HG03354 (cell line): ENCODE data around the gene CAP2.
"Not testable (repeated sequence)": the region's sequence is repeated elsewhere in the genome, so short reads cannot be mapped to it uniquely, and the experiment has no call there.

ENCODE experiments used
- ATAC-seq: cut with Tn5 transposase; IDR thresholded peaks from one replicate; pipeline ENCODE4 v1.9.1; 2021; ENCODE audit warnings: mild to moderate bottlenecking; ENCODE audit not compliant: unreplicated experiment, poor library complexity, severe bottlenecking

CAP2 gene

DNA sequence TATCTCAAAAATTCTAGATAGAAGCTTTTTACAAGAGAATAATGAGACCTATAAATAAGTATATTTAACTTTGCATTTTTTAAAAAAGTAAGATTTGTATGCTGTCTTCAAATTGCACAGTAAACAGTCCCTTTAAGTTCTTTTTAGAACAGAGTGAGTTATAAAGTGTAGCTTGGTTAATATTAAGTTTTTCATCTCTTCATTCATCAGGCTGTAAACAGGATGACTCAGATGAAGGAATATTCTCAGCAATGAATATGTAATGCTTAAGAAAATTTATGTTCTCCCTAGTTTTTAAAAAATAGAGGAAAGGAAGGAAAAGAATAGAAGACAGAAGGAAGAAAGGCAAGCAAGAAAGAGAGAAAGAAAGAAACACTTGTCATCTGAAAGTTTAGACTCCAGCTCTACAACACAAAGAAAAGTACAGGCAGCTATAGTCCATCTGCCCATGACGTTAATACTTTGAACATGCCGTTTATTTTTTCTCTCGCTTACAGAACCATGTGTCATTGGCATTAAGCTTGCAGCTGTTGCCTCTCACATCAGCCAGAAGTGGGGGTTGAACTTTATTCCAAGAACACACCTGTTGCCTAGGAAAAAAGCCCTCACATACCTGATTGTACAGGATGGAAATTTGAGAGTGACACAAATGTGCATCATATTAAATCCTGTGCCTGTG is 36.1 kb downstream of the CAP2 start:
- ATAC-seq: no peak

- no peak for ATAC-seq
These were observed 38.2 kb downstream of the CAP2 start for GRCh38 chr6:17431581-17431980.

DNA sequence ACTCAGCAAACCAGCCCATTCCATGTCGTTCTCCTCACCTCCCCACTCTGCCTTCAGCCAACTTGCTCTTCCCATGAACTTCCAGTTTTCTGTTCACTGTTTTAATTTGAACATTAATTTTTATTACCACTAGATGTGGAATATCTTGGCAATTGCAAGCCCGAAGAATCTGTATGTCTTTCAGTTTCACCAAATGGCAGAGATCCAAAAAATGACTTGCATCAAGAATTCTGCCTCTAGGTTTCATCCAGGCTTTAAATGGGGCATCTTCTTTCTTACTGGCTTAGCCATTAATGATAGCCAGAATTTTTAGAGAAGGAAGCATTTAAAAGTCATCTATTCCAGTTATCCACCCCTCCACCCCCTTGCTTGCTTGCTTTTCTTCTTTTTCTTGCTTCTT is 39.0 kb downstream of the CAP2 start:
- ATAC-seq: no peak

DNA sequence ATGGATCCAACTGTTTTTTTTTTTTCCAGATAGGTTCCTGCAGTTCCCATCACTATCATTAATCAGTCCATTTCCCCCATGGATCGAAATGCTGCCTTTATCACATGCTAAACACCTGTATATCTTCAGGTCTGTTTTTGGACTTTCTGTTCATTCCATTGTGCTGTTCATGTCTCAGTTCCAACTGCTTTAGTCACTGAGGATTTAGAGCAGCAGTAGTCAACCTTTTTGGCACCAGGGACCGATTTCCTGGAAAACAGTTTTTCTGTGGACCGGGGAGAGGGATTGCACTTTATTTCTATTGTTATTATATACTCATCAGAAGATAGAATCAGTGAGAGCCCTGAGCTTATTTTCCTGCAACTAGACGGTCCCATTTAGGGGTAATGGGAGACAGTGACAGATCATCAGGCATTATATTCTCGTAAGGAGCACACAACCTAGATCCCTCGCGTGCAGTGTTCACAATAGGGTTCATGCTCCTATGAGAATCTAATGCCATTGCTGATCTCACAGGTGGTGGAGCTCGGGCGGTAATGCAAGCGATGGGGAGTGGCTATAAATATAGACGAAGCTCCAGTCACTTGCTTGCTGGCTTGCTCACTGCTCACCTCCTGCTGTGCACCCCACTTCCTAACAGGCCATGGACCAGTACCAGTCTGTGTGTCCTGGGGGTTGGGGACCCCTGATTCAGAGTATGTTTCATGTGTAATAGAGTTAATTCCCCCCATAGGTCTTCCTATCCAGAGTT is 46.0 kb downstream of the CAP2 start:
- no peak for ATAC-seq

DNA sequence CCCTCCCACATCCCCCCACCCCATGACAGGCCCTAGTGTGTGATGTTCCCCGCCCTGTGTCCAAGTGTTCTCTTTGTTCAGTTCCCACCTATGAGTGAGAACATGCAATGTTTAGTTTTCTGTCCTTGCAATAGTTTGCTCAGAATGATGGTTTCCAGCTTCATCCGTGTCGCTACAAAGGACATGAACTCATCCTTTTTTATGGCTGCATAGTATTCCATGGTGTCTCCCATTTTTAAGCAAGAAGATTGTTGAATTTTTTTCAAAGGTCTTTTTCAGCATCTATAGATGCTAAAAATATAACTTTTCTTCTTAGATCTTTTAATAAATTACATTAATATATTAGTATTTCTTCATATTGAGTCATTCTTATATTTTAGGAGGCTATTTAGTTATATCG is 47.4 kb downstream of the CAP2 start:
- ATAC-seq: not testable (repeated sequence)

GRCh38 chr6:17442196-17442595 is 48.8 kb downstream of the CAP2 start:
- no peak for ATAC-seq

GRCh38 chr6:17446713-17447112 is 53.3 kb downstream of the CAP2 start:
- peak; percentile 29 for ATAC-seq

- no peak for ATAC-seq
These were observed 54.8 kb downstream of the CAP2 start for GRCh38 chr6:17448165-17448564.

DNA sequence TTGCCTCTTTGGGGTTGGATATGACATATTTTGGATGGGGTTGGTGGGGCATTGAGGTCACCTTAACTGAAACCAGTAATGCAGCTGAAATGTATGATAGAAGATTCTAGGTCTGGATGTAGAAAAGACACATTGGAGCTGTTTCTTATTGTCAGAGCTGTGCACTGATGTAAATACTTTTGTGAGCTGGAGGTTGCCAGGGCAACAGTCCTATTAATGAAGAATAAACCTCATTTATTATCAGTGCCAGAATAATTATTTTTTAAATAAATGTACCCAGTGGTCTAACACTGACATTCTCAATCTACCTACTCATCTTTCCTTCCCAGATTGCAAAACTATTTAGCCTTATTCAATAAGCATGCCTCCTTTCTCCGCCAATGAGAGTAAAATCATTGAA is 57.0 kb downstream of the CAP2 start:
- no peak for ATAC-seq

DNA sequence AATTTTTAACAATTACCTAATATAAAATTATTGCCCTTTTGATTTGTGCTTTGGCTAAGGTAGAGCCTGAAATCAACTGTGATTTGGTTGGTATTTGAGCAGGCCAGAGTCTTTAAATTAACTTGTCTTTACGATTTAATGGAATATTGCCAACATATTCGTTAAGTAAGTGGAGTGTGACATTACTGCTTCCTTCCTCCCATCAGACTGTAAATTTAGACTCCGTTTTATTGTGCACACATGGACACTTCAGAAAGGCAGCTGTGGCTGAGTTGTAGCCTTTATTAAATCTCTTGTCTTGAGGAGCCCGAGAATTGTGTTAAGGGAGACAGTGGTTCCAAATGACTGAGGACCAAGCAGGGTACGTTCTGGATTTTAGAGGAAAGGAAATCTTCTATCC is 57.4 kb downstream of the CAP2 start:
- no peak for ATAC-seq

DNA sequence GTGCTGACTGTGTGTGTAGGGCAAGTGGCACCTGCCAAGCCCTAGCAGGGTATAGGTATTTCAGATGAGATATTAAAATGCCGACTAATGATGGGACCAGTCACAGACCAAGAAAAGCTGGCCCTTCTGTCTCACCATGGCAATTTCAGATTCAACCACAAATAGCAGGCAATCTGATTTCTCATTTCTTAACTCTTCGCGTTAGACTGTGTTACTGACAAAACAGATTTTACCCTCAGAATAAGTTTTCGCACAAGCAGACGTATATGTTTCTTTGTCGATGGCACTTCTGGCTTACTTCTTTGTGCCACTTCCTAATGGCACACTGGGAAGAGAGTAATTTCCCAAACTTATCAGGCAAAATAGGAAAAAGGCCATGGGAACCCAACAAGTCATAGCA is 58.7 kb downstream of the CAP2 start:
- ATAC-seq: no peak

DNA sequence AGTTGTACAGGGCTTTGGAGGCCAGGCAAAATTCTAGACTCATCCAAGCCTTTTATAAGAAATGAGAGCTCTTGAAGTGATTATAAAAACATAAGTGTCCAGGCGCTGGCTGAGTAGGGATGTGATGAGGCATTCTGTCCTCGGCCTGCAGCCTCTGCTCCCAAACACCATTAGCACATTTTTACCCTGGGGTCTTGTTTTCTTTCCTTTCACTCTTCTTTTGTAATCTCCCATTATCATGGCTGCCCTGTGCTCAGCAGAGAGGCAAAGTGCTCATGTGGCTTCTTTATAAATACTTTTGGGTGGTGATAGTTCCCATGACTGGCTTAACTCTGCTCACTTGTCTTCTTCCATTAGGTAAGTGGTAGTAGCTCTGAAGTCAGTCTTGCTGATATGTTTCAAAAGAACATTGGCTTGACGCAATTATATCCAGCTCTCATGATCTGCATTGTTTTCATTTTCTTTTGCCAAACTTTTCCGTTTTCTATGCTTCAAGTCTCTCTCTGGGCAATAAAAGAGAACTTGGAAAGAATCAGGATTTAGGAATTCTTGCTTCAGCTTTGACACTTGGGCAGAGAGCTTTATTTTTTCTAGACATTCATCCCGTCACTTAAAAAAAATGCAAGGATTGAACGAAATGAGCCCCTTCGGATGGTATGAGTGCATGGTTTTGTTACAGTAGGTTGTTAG is 61.1 kb downstream of the CAP2 start:
- no peak for ATAC-seq

DNA sequence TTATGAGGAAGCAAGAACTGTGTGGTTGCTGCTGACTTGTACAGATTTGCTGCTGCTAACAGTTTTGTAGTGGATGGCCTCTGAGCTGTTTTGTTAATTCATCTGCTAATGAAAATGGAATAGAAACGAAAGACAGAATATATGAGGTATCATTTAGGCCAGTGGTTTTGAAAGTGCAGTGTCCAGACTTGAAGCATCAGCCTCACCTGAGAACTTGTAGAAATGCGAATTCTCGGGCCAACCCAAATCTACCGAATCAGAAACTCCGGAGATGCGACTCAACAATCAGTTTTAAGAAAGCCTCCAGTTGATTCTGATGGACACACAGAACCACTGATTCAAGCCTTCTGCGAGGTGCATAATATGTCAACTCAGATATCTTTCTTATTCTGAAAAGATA is 62.5 kb downstream of the CAP2 start:
- no peak for ATAC-seq

- no peak for ATAC-seq
These were observed 63.3 kb downstream of the CAP2 start for GRCh38 chr6:17456711-17457110.

- no peak for ATAC-seq
These were observed 64.0 kb downstream of the CAP2 start for GRCh38 chr6:17457405-17457804.

- ATAC-seq: no peak
These were observed 64.6 kb downstream of the CAP2 start for GRCh38 chr6:17457956-17458355.

GRCh38 chr6:17458966-17459365 is 65.6 kb downstream of the CAP2 start:
- ATAC-seq: no peak

DNA sequence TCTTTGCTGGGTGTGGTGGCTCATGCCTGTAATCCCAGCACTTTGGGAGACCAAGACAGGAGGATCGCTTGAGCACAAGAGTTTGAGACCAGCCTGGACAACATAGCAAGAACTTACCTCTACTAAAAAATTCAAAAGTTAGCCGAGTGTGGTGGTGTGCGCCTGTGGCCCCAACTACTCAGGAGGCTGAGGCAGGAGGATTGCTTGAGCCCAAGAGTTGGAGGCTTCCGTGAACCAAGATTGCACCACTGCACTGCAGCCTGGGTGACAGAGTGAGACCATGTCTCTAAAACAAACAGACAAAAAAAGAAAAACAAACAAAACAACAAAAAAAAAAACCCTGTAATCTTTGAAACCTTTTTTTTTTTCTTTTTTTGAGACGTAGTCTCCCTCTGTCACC is 67.5 kb downstream of the CAP2 start:
- no peak for ATAC-seq

DNA sequence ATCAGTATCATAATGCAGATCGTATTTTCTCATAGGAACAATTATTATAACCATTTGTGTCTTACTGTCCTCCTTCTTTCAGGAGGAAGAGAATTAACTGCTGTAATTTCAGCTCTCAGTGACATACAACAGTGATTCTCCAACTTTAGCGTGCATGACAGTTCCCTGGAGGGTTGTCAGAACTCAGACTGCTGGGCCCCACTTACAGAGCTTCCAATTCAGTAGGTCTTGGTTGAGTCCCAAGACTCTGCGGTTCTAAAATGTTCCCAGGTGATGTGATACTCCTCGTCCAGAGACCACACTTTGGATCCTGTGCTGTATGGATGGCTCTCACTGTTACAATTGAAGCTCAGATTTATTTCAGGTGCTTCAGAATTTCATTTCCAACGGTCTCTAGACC is 72.8 kb downstream of the CAP2 start:
- ATAC-seq: no peak

- no peak for ATAC-seq
These were observed 73.3 kb downstream of the CAP2 start for GRCh38 chr6:17466707-17467106.
